ENCODE data around the gene TMED10.
"Not testable (repeated sequence)": the region's sequence is repeated elsewhere in the genome, so short reads cannot be mapped to it uniquely, and the experiment has no call there.

The TMED10 gene

DNA sequence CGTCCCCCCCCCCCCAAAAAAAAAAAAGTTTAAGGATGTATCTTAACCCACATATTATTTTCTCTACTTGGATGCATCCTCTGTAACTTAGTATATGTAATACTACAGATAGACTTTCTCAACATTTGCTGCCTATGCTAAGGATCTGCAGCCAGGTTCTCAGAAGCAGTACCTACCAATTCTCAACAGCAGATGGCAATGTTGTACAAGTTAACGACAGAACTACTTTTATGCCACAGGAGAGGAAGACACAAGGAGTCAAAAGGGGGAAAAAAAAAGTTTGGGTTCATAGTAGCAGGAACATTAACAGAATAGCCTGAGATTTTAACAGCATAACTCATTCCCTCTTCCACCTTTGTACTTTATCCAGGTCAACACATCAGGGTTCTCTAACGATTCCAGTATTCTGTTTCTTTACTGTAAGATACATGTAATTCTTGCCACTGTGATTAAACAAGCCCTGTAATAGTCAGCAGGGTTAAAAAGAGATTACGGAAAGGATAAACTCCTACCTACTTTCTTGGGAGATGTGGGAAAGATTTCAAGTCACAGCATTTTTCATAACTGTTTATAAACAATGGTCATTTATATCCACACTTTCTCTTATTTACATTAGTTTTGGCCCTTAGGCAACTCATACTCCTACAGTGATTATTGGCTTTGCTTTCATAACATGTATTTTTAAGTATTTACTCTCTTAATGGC is 43.9 kb downstream of the TMED10 start:
- peaks cover 13% of the 10 kb centered on the region for H3K4me1 Mint-ChIP-seq
- peaks cover 30% of the 10 kb centered on the region for H3K36me3 Mint-ChIP-seq (ENCODE audit: insufficient read depth)
- no peak overlapping the region for H3K4me3 Mint-ChIP-seq
- DNase-seq (ENCODE audit: low spot score in 2 of 2): peak; percentile 32 to 59
- H3K9me3 Mint-ChIP-seq: no peaks in the 10 kb centered on the region
- ATAC-seq (replicated peaks; ENCODE audit: extremely low read depth, poor library complexity, severe bottlenecking): peak; percentile 62
- H3K27ac Mint-ChIP-seq (ENCODE audit: low read depth): peak overlapping the region; percentile 10
- no peaks in the 10 kb centered on the region for H3K27me3 Mint-ChIP-seq

DNA sequence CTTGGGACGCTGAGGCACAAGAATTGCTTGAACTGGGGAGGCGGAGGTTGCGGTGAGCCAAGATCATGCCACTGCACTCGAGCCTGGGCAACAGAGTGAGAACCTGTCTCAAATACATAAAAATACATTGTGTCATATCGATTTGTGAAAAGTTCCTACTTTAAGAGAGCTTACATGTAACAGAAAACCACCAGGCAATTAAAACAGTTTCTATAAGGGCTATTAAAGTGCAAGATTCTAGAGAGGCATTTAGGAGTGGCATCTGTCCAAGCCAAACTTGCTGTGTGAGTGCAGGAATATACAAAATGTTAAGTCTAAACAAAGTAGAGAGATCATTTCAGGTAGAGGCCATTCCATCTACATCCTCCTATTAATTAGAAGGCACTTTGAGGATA is 47.8 kb downstream of the TMED10 start:
- Mint-ChIP-seq H3K36me3 (ENCODE audit: insufficient read depth) (peaks cover 31% of the 10 kb centered on the region), H3K9me3 (no peaks in the 10 kb centered on the region), H3K27me3 (no peaks in the 10 kb centered on the region), H3K4me3 (peak overlapping the region; percentile 11), H3K4me1 (peaks cover 45% of the 10 kb centered on the region), H3K27ac (ENCODE audit: low read depth) (no peak overlapping the region)
- ATAC-seq (replicated peaks; ENCODE audit: extremely low read depth, poor library complexity, severe bottlenecking): no peak
- no peak for DNase-seq (ENCODE audit: low spot score in 2 of 2)

DNA sequence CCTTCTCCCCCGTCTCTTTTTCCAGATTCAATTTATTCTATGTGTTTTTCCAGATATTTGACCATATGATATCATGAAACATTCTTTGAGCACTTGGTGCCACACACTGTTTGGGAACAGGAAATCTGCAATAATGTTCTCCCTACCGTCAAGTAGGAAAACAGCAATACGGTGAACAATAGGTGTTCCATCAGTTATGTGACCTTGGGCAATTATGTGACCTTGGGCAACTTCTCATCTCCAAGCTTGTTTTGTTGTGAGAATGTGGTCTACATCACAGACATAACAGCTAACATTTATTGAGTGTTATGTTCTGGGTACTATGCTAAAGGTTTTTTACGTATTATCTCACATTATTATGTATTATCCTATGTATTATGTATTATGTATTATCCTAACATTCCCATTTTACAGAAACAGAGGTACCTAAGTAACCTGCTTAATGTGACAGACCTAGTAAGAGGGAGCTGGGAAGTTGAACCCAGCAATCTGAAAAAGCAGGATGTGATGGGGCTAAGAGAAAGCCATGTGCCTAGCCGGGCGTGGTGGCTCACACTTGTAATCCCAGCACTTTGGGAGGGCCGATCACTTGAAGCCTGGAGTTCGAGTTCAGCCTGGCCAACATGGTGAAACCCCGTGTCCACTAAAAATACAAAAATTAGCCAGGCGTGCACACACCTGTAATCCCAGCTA is 48.4 kb downstream of the TMED10 start:
- H3K4me1 Mint-ChIP-seq: peaks cover 45% of the 10 kb centered on the region
- no peaks in the 10 kb centered on the region for H3K9me3 Mint-ChIP-seq
- H3K36me3 Mint-ChIP-seq (ENCODE audit: insufficient read depth): peaks cover 28% of the 10 kb centered on the region
- H3K4me3 Mint-ChIP-seq: peak overlapping the region; percentile 84
- no peaks in the 10 kb centered on the region for H3K27me3 Mint-ChIP-seq
- H3K27ac Mint-ChIP-seq (ENCODE audit: low read depth): peak overlapping the region; percentile 99
- DNase-seq (ENCODE audit: low spot score in 2 of 2) (no peak), ATAC-seq (replicated peaks; ENCODE audit: extremely low read depth, poor library complexity, severe bottlenecking) (no peak)

DNA sequence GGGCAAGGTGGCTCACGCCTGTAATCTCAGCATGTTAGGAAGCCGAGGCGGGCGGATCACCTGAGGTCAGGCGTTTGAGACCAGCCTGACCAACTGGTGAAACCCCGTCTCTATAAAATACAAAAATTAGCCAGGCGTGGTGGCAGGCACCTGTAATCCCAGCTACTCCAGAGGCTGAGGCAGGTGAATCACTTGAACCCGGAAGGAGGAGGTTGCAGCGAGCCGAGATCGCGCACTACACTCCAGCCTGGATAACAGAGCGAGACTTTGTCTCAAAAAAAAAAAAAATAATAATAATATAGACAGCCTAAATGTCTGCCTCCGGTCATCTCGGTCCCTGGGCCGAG is 49.0 kb downstream of the TMED10 start:
- H3K9me3 Mint-ChIP-seq; DNase-seq (ENCODE audit: low spot score in 2 of 2); ATAC-seq (replicated peaks; ENCODE audit: extremely low read depth, poor library complexity, severe bottlenecking); H3K27me3 Mint-ChIP-seq: not testable (repeated sequence)
- peak overlapping the region; percentile 84 for H3K4me3 Mint-ChIP-seq
- peaks cover 41% of the 10 kb centered on the region for H3K4me1 Mint-ChIP-seq
- peak overlapping the region; percentile 99 for H3K27ac Mint-ChIP-seq (ENCODE audit: low read depth)
- peaks cover 23% of the 10 kb centered on the region for H3K36me3 Mint-ChIP-seq (ENCODE audit: insufficient read depth)

DNA sequence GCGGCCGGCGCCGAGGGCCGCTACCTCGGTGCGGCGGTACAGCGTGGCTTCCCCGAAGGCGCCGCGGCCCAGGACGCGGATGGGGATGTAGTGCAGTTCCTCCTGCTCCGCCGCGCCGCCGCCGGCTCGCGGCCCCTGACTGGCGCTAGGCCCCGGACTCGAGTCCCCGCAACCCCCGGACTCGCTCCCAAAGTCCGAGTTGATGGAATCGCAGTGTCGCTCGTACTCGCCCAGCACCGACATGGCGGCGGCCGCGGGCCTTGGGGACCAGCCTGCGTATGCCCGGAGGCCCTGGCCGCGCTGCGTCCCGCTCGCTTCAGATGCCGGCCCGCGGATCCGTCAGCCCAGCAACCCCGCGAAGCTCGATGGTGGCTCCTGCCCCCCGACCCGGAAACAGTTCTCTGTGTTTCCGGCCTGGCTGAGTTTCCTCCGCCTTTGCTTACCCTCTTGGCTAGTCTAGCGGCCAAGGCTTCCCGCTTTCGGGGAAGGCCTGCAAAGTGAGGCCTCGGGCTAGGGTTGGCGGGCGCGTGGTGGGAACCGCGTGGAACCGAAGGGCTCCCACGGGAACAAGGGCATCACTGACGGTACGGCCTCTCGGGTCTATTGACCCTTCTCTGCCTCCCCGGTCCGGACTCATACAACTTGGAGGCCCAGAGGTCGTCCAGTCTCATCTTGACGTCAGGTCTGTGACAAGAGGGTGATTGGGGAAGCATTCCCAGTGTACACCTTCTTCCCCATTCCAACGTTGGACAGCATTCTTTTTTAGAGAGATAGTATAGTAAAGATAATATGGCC is 49.5 kb downstream of the TMED10 start, which contains the start of gene NEK9:
Gene NEK9 (minus strand): TSS at position 370 of the 795 bp plus-strand sequence. CDS start 127 bp downstream, at position 243.
- no peaks in the 10 kb centered on the region for H3K9me3 Mint-ChIP-seq
- DNase-seq (ENCODE audit: low spot score in 2 of 2) (peak; percentile 80 to 85), ATAC-seq (replicated peaks; ENCODE audit: extremely low read depth, poor library complexity, severe bottlenecking) (peak; percentile 90)
- peak within 1 kb of the TSS; percentile 84 for H3K4me3 Mint-ChIP-seq
- peaks cover 37% of the 10 kb centered on the region for H3K4me1 Mint-ChIP-seq
- H3K27me3 Mint-ChIP-seq: no peaks in the 10 kb centered on the region
- H3K27ac Mint-ChIP-seq (ENCODE audit: low read depth): peak within 1 kb of the TSS; percentile 99
- peaks cover 25% of the 10 kb centered on the region for H3K36me3 Mint-ChIP-seq (ENCODE audit: insufficient read depth)

DNA sequence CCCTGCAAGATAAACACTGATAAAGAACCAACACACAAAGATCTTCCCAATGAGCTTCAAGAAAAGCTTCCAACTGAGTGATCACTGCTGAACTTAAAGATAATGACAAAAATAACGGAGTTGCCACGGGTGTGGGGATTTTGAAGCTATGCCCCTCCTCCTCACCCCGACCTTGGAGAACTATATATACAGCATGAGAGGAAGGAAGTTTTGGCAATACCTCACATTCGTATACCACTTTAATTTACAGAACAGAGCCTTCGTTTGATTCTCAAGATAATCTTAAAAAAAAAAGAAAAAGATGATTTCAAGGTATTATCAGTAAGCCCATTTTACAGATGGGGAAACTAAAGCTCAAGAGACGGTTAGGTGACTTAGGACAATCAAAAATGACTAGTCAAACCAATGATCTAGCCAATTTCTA is 50.3 kb downstream of the TMED10 start:
- ATAC-seq (replicated peaks; ENCODE audit: extremely low read depth, poor library complexity, severe bottlenecking) (no peak), DNase-seq (ENCODE audit: low spot score in 2 of 2) (no peak)
- Mint-ChIP-seq H3K9me3 (no peaks in the 10 kb centered on the region), H3K27me3 (no peaks in the 10 kb centered on the region), H3K4me1 (peaks cover 40% of the 10 kb centered on the region), H3K27ac (ENCODE audit: low read depth) (peak overlapping the region; percentile 99), H3K4me3 (peak overlapping the region; percentile 84), H3K36me3 (ENCODE audit: insufficient read depth) (peaks cover 24% of the 10 kb centered on the region)

DNA sequence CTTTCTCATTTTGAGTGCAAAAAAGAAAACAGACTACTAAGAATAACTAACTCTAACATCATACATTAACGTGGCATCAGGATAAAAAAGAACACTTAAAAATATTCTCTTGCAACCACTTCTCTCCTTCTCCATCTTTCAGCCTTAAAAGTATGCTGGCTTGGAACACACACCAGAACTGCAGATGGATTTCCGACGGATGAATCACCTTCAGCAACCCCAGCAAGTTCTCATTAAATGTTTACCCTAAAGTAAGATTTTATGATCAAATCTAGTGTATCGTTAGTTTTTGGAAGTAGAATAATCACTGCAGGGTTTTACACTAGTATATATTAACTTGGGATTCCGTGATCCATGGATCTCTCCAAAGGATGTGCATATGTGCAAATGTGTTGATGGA is 50.8 kb downstream of the TMED10 start:
- Mint-ChIP-seq H3K9me3 (no peaks in the 10 kb centered on the region), H3K4me3 (peak overlapping the region; percentile 84), H3K27me3 (no peaks in the 10 kb centered on the region), H3K36me3 (ENCODE audit: insufficient read depth) (peaks cover 22% of the 10 kb centered on the region), H3K27ac (ENCODE audit: low read depth) (peak overlapping the region; percentile 99), H3K4me1 (peaks cover 42% of the 10 kb centered on the region)
- no peak for DNase-seq (ENCODE audit: low spot score in 2 of 2)
- no peak for ATAC-seq (replicated peaks; ENCODE audit: extremely low read depth, poor library complexity, severe bottlenecking)

DNA sequence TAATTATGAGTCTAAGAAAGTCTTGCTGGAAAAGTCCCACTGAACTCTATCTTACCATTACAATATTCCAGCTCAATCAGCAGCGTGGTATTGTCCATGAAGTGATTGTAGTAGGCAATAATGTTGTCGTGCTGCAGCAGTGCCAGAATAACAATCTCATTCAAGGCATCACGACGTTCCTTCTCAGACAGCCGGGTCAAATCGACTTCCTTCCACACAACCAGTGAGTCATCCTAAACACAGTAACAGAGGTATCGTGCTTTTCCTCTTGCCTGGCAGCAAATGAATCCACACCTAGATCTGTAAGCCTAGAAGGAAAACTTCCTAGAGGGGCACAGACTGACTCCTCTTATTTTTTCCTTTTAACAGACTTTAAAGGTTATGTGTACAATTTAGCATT is 52.4 kb downstream of the TMED10 start:
- Mint-ChIP-seq H3K27ac (ENCODE audit: low read depth) (peak overlapping the region; percentile 36), H3K36me3 (ENCODE audit: insufficient read depth) (peaks cover 30% of the 10 kb centered on the region), H3K4me1 (peaks cover 42% of the 10 kb centered on the region), H3K4me3 (no peak overlapping the region), H3K27me3 (no peaks in the 10 kb centered on the region), H3K9me3 (no peaks in the 10 kb centered on the region)
- no peak for DNase-seq (ENCODE audit: low spot score in 2 of 2)
- no peak for ATAC-seq (replicated peaks; ENCODE audit: extremely low read depth, poor library complexity, severe bottlenecking)

DNA sequence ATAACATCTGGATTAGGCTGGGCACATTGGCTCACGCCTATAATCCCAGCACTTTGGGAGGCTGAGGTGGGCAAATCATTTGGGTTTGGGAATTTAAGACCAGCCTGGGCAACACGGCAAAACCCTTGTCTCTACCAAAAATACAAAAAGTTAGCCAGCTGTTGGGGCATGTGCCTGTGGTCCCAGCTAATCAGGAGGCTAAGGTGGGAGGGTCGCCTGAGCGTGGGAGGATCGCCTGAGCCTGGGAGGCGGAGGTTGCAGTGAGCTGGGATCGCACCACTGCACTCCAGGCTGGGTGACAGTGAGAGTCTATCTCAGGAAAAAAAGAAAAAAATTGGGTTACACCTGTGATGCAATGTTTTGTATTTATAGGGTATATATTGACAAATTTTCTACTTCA is 54.9 kb downstream of the TMED10 start:
- Mint-ChIP-seq H3K4me1 (peaks cover 31% of the 10 kb centered on the region), H3K27me3 (no peaks in the 10 kb centered on the region), H3K9me3 (no peaks in the 10 kb centered on the region), H3K27ac (ENCODE audit: low read depth) (no peak overlapping the region), H3K36me3 (ENCODE audit: insufficient read depth) (peaks cover 35% of the 10 kb centered on the region), H3K4me3 (no peak overlapping the region)
- DNase-seq (ENCODE audit: low spot score in 2 of 2) (no peak), ATAC-seq (replicated peaks; ENCODE audit: extremely low read depth, poor library complexity, severe bottlenecking) (no peak)

DNA sequence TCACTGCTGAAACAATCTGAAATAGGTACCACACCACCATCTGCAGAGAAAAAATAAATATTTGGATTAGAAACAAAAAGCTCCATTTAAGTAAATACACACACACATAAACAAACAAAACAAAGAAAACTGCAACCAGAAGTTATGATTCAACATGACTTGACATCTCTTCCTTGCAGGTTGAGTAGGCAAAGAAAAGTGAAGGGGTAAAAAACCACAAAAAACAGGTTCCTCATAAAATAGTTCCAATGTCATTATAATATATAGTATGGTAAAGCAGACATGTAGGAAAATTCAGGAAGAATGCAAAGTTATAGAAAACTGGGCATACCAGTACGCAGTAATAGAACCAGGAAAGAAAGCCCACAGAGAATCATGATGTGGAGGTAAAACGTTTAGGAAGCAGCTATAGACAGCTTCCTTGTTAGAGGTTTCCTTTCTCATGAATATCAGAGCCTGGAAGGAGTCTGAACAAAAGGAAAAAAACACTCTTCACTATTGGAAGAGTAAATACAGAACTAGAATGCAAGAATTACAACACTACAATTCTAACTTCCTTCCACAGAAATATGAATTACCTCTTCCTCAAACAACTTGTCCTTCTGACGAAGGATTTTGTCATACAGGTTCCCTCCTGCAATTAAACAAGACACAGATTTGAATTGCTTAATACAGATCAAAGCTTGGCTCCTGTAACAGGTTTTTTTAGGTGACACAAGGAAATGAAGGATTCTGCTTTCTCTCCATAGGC is 55.7 kb downstream of the TMED10 start:
- peaks cover 23% of the 10 kb centered on the region for H3K4me1 Mint-ChIP-seq
- no peak for DNase-seq (ENCODE audit: low spot score in 2 of 2)
- peaks cover 32% of the 10 kb centered on the region for H3K36me3 Mint-ChIP-seq (ENCODE audit: insufficient read depth)
- no peak overlapping the region for H3K4me3 Mint-ChIP-seq
- no peaks in the 10 kb centered on the region for H3K9me3 Mint-ChIP-seq
- no peak overlapping the region for H3K27ac Mint-ChIP-seq (ENCODE audit: low read depth)
- ATAC-seq (replicated peaks; ENCODE audit: extremely low read depth, poor library complexity, severe bottlenecking): no peak
- no peaks in the 10 kb centered on the region for H3K27me3 Mint-ChIP-seq

DNA sequence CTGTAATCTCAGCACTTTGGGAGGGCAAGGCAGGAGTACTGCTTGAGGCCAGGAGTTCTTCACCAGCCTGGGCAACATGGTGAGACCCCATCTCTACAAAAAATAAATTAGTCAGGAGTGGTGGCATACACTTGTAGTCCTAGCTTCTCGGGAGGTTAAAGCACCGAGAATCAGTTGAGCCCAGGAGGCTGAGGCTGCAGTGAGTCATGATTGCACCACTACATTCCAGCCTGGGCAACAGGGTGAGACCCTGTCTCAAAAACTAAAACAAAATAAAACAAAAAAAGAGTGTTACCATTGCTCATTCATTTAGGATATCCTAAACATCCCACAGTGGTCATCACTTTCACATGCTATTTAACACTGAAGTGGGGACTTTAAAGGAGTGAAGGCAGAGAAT is 57.4 kb downstream of the TMED10 start:
- peaks cover 32% of the 10 kb centered on the region for H3K36me3 Mint-ChIP-seq (ENCODE audit: insufficient read depth)

DNA sequence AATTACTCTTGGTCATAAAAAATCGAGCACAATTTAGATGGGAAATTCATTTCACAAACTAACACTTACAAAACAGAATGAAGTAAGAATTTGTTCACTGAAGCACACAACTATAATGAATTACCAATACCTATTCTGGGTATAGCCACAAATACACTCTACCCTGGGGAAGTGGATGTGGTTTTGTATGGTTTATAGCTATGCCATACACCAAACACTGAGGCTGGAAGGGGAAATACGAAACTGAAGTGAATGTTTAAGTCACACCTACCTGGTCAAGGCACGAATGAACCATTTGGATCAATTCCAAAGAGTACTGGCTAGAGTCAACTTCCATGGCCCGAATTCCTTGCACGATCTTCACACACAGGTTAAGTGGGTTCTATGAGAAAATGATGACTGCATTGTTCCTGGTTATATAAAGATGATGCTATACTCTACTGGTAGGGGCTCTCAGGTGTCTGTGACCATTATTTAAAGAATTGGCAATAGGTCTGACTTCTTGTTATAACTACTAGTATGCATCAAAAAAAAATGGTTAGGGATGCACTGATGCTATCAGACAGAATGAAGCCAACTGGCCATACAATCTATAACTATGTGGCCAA is 62.4 kb downstream of the TMED10 start:
- Mint-ChIP-seq H3K4me1 (peaks cover 10% of the 10 kb centered on the region), H3K9me3 (no peaks in the 10 kb centered on the region), H3K4me3 (no peak overlapping the region), H3K27ac (ENCODE audit: low read depth) (peak overlapping the region; percentile 29), H3K36me3 (ENCODE audit: insufficient read depth) (peaks cover 62% of the 10 kb centered on the region), H3K27me3 (no peaks in the 10 kb centered on the region)
- no peak for ATAC-seq (replicated peaks; ENCODE audit: extremely low read depth, poor library complexity, severe bottlenecking)
- DNase-seq (ENCODE audit: low spot score in 2 of 2): no peak

More for the DNA sequence above, 57.4 kb downstream of the TMED10 start:
- no peaks in the 10 kb centered on the region for H3K9me3 Mint-ChIP-seq
- ATAC-seq (replicated peaks; ENCODE audit: extremely low read depth, poor library complexity, severe bottlenecking): no peak
- peaks cover 13% of the 10 kb centered on the region for H3K4me1 Mint-ChIP-seq
- no peak for DNase-seq (ENCODE audit: low spot score in 2 of 2)
- no peak overlapping the region for H3K4me3 Mint-ChIP-seq
- H3K27ac Mint-ChIP-seq (ENCODE audit: low read depth): no peak overlapping the region
- H3K27me3 Mint-ChIP-seq: no peaks in the 10 kb centered on the region

Measured in central memory CD8-positive, alpha-beta T cell (primary cell).